Measurements from ENCODE around the gene UNC5A.

UNC5A gene

DNA sequence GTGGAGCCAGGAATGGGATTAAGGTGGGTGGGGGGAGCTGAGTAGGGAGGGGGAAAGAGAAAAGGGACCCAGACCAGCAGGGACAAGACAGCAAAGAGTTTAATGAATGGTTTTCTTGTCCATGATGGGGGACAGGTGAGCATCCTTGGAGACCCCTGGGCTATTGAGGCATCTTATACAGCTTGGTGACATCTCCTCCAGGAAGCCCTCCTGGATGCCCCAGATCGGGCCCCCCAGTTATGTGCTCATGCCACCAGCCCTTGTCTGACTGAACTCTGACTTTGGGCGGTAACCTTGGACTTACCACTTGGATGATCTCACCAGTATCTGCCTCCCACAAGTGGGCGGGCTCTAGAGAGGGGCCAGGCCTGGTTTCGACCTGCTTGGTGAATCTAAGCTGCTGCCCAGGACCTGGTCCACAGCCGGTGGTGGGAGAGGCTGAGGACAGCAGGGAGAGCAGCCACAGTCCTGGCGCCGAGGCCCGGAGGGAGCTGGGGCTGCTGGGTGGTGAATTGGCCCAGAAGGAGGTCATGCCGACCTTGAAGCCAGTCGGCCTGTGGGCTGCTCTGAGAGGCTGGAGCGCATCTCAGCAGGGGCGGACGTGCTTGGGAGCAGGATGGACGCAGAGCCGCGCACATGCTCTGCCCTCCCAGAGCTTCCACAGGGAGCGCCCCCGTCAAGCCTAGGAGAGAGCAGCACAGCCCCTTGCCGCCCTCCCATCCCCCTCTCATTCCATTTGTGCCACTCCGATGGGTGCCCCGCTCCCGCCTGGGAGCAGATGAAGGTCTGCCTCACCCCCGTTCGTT is 36.2 kb downstream of the UNC5A start:
- no peak overlapping the region for H3K27ac ChIP-seq
- H3K4me3 ChIP-seq: no peak overlapping the region
- DNase-seq (ENCODE audit: low spot score): no peak
- TF ChIP-seq, protein P1, sequence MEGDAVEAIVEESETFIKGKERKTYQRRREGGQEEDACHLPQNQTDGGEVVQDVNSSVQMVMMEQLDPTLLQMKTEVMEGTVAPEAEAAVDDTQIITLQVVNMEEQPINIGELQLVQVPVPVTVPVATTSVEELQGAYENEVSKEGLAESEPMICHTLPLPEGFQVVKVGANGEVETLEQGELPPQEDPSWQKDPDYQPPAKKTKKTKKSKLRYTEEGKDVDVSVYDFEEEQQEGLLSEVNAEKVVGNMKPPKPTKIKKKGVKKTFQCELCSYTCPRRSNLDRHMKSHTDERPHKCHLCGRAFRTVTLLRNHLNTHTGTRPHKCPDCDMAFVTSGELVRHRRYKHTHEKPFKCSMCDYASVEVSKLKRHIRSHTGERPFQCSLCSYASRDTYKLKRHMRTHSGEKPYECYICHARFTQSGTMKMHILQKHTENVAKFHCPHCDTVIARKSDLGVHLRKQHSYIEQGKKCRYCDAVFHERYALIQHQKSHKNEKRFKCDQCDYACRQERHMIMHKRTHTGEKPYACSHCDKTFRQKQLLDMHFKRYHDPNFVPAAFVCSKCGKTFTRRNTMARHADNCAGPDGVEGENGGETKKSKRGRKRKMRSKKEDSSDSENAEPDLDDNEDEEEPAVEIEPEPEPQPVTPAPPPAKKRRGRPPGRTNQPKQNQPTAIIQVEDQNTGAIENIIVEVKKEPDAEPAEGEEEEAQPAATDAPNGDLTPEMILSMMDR (IDR thresholded peaks at IDR 0.05): no peak

DNA sequence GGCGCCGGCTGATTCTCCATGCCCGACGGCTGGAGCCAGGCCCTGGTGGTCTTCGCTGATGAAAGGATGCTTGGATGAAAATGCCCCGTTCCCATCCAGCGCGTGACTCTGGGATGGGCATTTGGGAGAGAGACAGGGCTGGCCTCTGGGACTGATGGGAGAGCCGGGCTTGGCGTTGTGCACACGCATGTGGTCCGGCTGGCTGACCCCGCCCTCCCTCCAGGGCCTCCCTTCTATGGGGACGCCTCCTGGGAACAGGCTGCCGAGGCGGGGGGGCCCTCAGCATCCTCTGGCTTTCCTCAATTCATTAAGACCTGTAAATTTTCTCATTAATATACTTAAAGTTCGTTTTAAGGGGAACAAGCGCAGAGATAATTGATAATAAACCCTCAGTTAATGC is 36.8 kb downstream of the UNC5A start:
- DNase-seq (ENCODE audit: low spot score): no peak
- TF ChIP-seq, protein P1 (IDR thresholded peaks at IDR 0.05): no peak
- Histone ChIP-seq H3K27ac (no peak overlapping the region), H3K4me3 (no peak overlapping the region)

DNA sequence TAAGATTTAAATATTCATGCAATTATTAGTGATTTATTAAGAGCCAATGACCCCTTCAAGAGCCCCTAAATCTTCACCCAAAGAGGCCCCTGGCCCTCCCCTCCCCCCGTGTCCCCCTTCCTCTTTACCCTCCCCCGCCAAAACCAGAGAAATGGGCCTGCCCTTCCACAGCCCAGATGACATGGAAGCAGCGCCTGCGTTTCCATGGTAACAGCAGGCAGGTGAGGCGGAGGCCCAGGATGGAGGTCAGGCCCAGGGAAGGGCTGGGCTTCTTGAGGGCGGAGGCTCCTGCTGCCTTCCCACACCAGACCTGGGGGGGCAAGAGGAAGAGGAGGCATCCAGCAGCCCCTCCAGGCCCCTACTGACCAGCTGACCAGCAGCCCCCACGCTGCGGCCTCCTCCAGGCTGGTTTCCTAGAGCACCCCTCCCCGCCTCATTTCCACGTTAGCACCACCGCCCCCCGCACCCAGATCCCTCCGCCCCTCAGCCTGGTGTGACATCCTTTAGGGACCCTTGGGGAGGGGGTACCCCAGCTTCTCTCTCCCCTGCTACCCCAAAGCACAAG is 37.4 kb downstream of the UNC5A start:
- TF ChIP-seq, protein P1 (IDR thresholded peaks at IDR 0.05): no peak
- Histone ChIP-seq H3K4me3 (no peak overlapping the region), H3K27ac (no peak overlapping the region)
- no peak for DNase-seq (ENCODE audit: low spot score)

DNA sequence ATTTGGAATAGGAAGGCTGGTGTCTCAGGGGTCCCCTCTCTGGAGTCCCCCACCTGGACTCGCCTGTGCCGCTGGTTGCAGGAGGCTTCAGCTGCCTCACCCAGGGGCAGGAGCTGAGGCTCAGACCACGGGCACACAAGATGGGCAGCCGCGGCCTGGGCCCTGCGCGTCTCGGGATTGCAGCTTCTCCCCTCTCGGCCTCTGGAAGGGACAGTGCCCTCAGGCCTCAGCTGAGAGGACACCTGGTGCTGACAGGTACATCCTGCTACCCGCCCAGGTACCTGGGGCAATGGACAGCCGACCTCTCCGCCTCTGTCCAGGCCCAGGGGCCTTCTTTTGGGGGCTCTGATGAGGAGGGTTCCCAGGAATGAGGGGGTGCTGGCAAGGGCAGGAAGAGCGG is 38.3 kb downstream of the UNC5A start:
- H3K27ac ChIP-seq: no peak overlapping the region
- H3K4me3 ChIP-seq: no peak overlapping the region
- no peak for DNase-seq (ENCODE audit: low spot score)
- TF ChIP-seq, protein P1 (IDR thresholded peaks at IDR 0.05): no peak

DNA sequence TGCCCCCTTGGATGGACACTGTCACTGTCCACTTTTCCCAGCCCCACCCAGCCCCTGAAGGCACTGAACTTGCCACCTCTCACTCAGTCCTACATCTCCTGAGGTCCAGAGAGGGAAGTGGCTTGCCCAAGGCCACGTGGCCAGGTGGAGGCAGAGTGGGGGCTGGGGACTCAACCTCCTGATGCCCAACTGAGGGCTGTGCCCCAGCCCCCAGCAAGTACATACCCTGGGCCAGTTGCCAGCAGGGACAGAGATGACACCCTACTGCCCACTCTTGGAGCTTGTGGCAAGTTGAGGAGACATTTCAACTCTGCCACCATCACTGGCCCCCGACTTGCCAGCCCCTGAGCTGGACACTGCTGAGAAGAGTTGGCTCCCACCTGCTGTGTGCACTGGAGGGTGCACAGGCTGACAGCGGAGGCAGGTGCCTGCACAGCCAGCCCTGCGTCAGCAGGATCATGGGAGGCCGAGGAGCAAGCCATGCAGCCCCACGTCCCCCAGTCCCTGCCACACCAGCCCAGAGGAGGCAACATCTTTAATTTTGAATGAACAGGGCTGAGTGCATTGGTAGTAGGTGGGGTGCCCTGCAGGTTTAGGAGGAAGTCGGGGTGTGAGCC is 39.4 kb downstream of the UNC5A start:
- Histone ChIP-seq H3K4me3 (no peak overlapping the region), H3K27ac (no peak overlapping the region)
- TF ChIP-seq, protein P1 (IDR thresholded peaks at IDR 0.05): no peak
- DNase-seq (ENCODE audit: low spot score): no peak

DNA sequence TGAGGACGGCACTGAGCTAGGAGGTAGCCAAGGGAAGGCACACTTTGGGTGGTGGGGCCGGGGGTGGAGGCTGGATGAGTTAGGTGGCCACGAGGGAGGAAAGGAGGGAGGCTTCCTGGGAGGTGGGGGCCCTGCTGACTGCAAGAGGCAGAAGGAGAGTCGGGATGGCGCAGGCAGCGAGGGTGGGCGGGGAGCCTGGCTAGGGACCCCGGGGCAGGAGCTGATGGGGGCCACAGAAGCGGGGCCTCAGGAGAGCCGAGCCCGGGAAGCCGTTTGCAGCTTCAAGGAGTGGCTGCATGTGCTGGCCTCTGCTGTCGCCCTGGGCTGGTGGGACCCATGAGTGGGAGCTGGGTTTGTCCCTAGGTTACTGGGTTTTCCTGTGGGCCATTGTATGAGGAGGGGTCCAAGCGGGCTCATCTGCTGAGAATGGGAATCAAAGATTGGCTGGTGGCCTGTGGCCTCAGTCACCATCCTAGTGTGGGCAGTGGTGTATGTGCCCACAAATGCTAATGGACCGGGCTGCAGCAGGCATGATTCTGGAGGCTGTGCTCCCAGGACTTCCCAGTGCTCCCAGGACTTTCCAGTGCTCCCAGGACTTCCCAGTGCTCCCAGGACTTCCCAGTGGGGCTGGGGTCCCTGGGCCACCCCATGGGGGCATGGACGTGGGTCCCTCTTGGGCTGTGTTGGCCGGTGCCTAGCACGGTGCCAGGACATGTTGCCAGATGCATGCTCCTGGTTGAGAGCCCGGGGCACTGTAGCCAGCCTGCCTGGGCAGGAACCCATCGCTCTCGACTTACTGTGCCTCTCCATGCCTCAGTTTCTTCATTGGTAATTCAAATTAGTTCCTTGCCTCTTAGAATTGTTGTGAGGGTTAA is 40.2 kb downstream of the UNC5A start:
- no peak overlapping the region for H3K27ac ChIP-seq
- DNase-seq (ENCODE audit: low spot score): no peak
- TF ChIP-seq, protein P1 (IDR thresholded peaks at IDR 0.05): no peak
- H3K4me3 ChIP-seq: no peak overlapping the region
